Heart right ventricle (tissue), 16 donors: ENCODE measurements around the gene CXADR. TPM values are rescaled to one million over a fixed set of nuclear protein-coding genes. Genes with fewer than 3 reads are reported as not detected.
A peak's percentile ranks its signal among the peaks of the same experiment; 100 is the strongest.

ENCODE experiments used
- ATAC-seq, 8 donors: fragments of 200-7000 bp; cut with Tn5 transposase; one replicate each; pipeline ENCODE4 v1.9.1; 2020; ENCODE audit warnings: mild to moderate bottlenecking in 8 of 8, moderate library complexity in 8 of 8, moderate number of reproducible peaks in 1 of 8
- DNase-seq, 2 donors: peaks; one replicate each; pipeline ENCODE4 v3.0.0-alpha.2; 2020
- H3K27ac ChIP-seq, 10 donors: fragments of 200-600 bp; sonication (generic) in 2 of 10; one replicate each; pipeline versions ENCODE4 v1.5.0 to v1.8.0; 2020 to 2022; ENCODE audit warnings: mild to moderate bottlenecking in 3 of 10
- H3K27me3 ChIP-seq, 7 donors: fragments of 200-600 bp; one replicate each; pipeline ENCODE4 v1.8.0; 2021 to 2022; ENCODE audit warnings: mild to moderate bottlenecking in 2 of 7
- H3K36me3 ChIP-seq, 9 donors: fragments of 200-600 bp; sonication (generic) in 1 of 9; one replicate each; pipeline versions ENCODE4 v1.5.0 to v1.8.0; 2020 to 2022; ENCODE audit warnings: mild to moderate bottlenecking in 2 of 9
- H3K4me1 ChIP-seq, 9 donors: fragments of 200-600 bp; sonication (generic) in 1 of 9; one replicate each; pipeline versions ENCODE4 v1.5.0 to v1.8.0; 2020 to 2022; ENCODE audit warnings: mild to moderate bottlenecking in 4 of 9
- H3K4me3 ChIP-seq, 10 donors: fragments of 200-600 bp; sonication (generic) in 2 of 10; one replicate each; pipeline versions ENCODE4 v1.5.0 to v1.8.0; 2020 to 2022; ENCODE audit warnings: mild to moderate bottlenecking in 7 of 10, moderate library complexity in 2 of 10
- H3K9me3 ChIP-seq, 11 donors: fragments of 200-600 bp in 10 of 11; sonication (generic) in 2 of 11; one replicate each; pipeline versions ENCODE4 v1.5.0 to v1.8.0; 2013 to 2022; ENCODE audit warnings: mild to moderate bottlenecking in 2 of 11, control low read depth in 1 of 11, moderate library complexity in 1 of 11
- CTCF ChIP-seq, 9 donors: fragments of 200-600 bp; sonication (generic) in 2 of 9; IDR thresholded peaks; one replicate each; pipeline versions ENCODE4 v1.5.0 to v1.8.0; 2021 to 2022; ENCODE audit warnings: antibody characterized with exemption in 9 of 9, mild to moderate bottlenecking in 5 of 9, moderate library complexity in 1 of 9
- WGBS, 2 donors: extraction: QIAGEN DNeasy Blood & Tissue Kit; methylation state at CpG; one replicate each; pipeline ENCODE4 v1.1.7; 2013; ENCODE audit warnings: inconsistent platforms in 1 of 2; 5-methylcytosine and 5-hydroxymethylcytosine counted together
- intact Hi-C, 10 donors: fragments of 100-400 bp; cut with DNase I; formaldehyde crosslinking; loops; one replicate each; pipeline versions ENCODE4 v1.11.1 to v1.14.2; 2022
- polyA plus RNA-seq, 2 donors: library from polyadenylated mRNA; stranded (reverse); fragments of 200-250 nt; gene quantifications; one replicate each; pipeline ENCODE4 v1.2.3, GENCODE V29; 2013
- total RNA-seq, 10 donors: library from RNA; stranded (reverse); fragmentation: NEBNext Ultra II Directional in 3 of 10; extraction: Animal tissue kit (Norgen Biotek cat#: 25700) in 3 of 10; gene quantifications; one replicate each; pipeline versions ENCODE4 v1.2.1 to v1.2.4, GENCODE V29; 2021 to 2023
- donor health status: Arrhythmogenic right ventricular cardiomyopathy.
- donor health status: ischemic (EF 13 %, LVEDD 7.1; RV severe dilation, severe dysfunction).
- donor health status: healthy with polysubstance abuse.
- donor health status: DM: no; HTN: yes; CAD: no.
- donor health status: DM: no; HTN: no; CAD: no.
- donor health status: ischemic (EF 25% LVEDD 6.9; RV normal size, moderate dysfunction).
- donor health status: ischemic (EF 25% LVEDD 5.7; RV mildly dilated, moderate dysfunction).
- donor health status: healthy.
- donor health status: DM: yes; HTN: yes; CAD: no.
- donor health status: Ischemic cardiomyopathy.
- donor health status: ischemic (EF 35%, LVEDD 5.7; RV mildly dilated, moderate dysfunction).
- donor health status: nonischemic (EF 11% LVEDD 7.7; RV severe dilation, severe dysfunction).
- donor health status: DM: yes; HTN: yes; CAD: no.
- donor health status: PGD.
- donor health status: ischemic (EF 29% LVEDD 5.4; RV normal size, mild dysfunction).
- donor health status: nonischemic (EF 23%, LVEDD 6.1; RV moderate dilation, normal function).

Gene CXADR
- total and polyA plus RNA-seq, 12 donors, result 6.4 to 42.1 (median 27.7) TPM

GRCh38 chr21:17613242-17613676, 100.4 kb downstream of the CXADR start:
- Histone ChIP-seq H3K4me3 (peak overlapping the region; percentile 78 to 92 (median 84)), H3K27me3 (peaks cover 0 to 2% (median 0%) of the 10 kb centered on the region in 7 donors), H3K4me1 (peaks cover 0 to 24% (median 11%) of the 10 kb centered on the region in 9 donors), H3K9me3 (peaks cover 0 to 4% (median 0%) of the 10 kb centered on the region in 11 donors), H3K36me3 (peaks cover 0 to 6% (median 0%) of the 10 kb centered on the region in 9 donors), H3K27ac (peak overlapping the region; percentile 47 to 91 (median 85))
- 18 to 19% methylated on average over 16 of the region's 16 CpGs for WGBS, 2 donors
- ATAC-seq (peak in 6 of 8 donors; percentile 3 to 35 (median 14)), DNase-seq (peak in 1 of 2 donors; percentile 23)
- peak in 2 of 9 donors; percentile 8 to 10 for TF ChIP-seq CTCF (IDR thresholded peaks at IDR 0.05)
- intact Hi-C loops, result loop anchor here in 3 of 10 donors (1.0 to 10.0 kb wide), 3 partner anchors 15 to 289 kb away; partner anchors contain the start of gene C21orf91 (in 2 of the 3)

- DNase-seq (no peak), ATAC-seq (no peak)
- no peak for TF ChIP-seq CTCF (IDR thresholded peaks at IDR 0.05)
- peaks cover 0 to 10% (median 2%) of the 10 kb centered on the region in 9 donors for H3K4me1 ChIP-seq
- no peaks in the 10 kb centered on the region for H3K9me3 ChIP-seq
- H3K27ac ChIP-seq, result no peak overlapping the region
- intact Hi-C loops, result loop anchor here in 2 of 10 donors (10.0 kb wide), 1 partner anchor 198 kb away; the partner anchor contains the start of gene C21orf91 (in 2 of the 2)
- peaks cover 0 to 2% (median 0%) of the 10 kb centered on the region in 7 donors for H3K27me3 ChIP-seq
- WGBS, 2 donors, result 95 to 97% methylated on average over 1 of the region's 1 CpG
- no peak overlapping the region for H3K4me3 ChIP-seq
- H3K36me3 ChIP-seq, result no peaks in the 10 kb centered on the region
These were observed 104.0 kb downstream of the CXADR start for GRCh38 chr21:17616831-17617230.

- Histone ChIP-seq H3K9me3 (no peaks in the 10 kb centered on the region), H3K4me3 (no peak overlapping the region), H3K4me1 (no peaks in the 10 kb centered on the region), H3K36me3 (no peaks in the 10 kb centered on the region), H3K27ac (no peak overlapping the region), H3K27me3 (peaks cover 0 to 7% (median 0%) of the 10 kb centered on the region in 7 donors)
- 80 to 93% methylated on average over 2 of the region's 2 CpGs for WGBS, 2 donors
- no peak for DNase-seq
- no peak for TF ChIP-seq CTCF (IDR thresholded peaks at IDR 0.05)
- no peak for ATAC-seq
- intact Hi-C loops, result no loop called here
These were observed 109.2 kb downstream of the CXADR start for GRCh38 chr21:17622018-17622417.

GRCh38 chr21:17631195-17631594, 118.4 kb downstream of the CXADR start:
- intact Hi-C loops, result no loop called here
- Histone ChIP-seq H3K27ac (no peak overlapping the region), H3K27me3 (no peaks in the 10 kb centered on the region), H3K4me1 (peaks cover 0 to 12% (median 0%) of the 10 kb centered on the region in 9 donors), H3K4me3 (no peak overlapping the region), H3K9me3 (peaks cover 0 to under 1% (median 0%) of the 10 kb centered on the region in 11 donors), H3K36me3 (no peaks in the 10 kb centered on the region)
- DNase-seq (no peak), ATAC-seq (no peak)
- 51 to 58% methylated on average over 4 of the region's 4 CpGs for WGBS, 2 donors
- no peak for TF ChIP-seq CTCF (IDR thresholded peaks at IDR 0.05)
